LNCAP (cell line): ENCODE results near the gene TRMT61A.

Source experiments
- CTCF ChIP-seq: fragments of 450-650 bp; IDR thresholded peaks from 2 replicates; pipeline ENCODE4 v1.5.1; 2017; ENCODE audit warnings: mild to moderate bottlenecking

The TRMT61A gene

GRCh38 chr14:103574104-103574503 lies 45.1 kb downstream of the TRMT61A start:
- TF ChIP-seq CTCF, result no peak

- no peak for TF ChIP-seq CTCF
Measured at GRCh38 chr14:103574707-103575285, 45.8 kb downstream of the TRMT61A start.

GRCh38 chr14:103576371-103577024 lies 47.5 kb downstream of the TRMT61A start:
- TF ChIP-seq CTCF, result no peak

GRCh38 chr14:103578401-103579075 lies 49.5 kb downstream of the TRMT61A start:
- no peak for TF ChIP-seq CTCF

GRCh38 chr14:103581206-103581605 lies 52.2 kb downstream of the TRMT61A start:
- TF ChIP-seq CTCF, result no peak

- TF ChIP-seq CTCF, result no peak
Measured at GRCh38 chr14:103581954-103582703, 53.1 kb downstream of the TRMT61A start.

GRCh38 chr14:103584326-103584915 lies 55.4 kb downstream of the TRMT61A start:
- TF ChIP-seq CTCF, result no peak
